SK-N-MC (cell line): ENCODE data around the gene VAV2.

Experiments used
- EZH2 ChIP-seq: fragments of 200-600 bp; sonication (generic); IDR thresholded peaks from one replicate; pipeline ENCODE4 v1.6.1; 2017; ENCODE audit warnings: antibody characterized with exemption
- FOXP2 ChIP-seq: optimal IDR thresholded peaks from 2 replicates; pipeline ENCODE3; 2011; ENCODE audit warnings: mild to moderate bottlenecking, moderate library complexity; ENCODE audit not compliant: insufficient read depth; ENCODE audit errors: extremely low read length, control extremely low read depth
- POLR2AphosphoS5 ChIP-seq: IDR thresholded peaks from 2 replicates; pipeline ENCODE4 v1.6.1; 2012; ENCODE audit warnings: mild to moderate bottlenecking, low read depth, low read length, borderline replicate concordance

GRCh38 chr9:133773889-133774655, 218.1 kb downstream of the VAV2 start:
- TF ChIP-seq POLR2AphosphoS5 (no peak), EZH2 (no peak), FOXP2 (no peak)
